A673 (cell line): ENCODE results near the gene PCNT. TPM values are rescaled to one million over a fixed set of nuclear protein-coding genes. Genes with fewer than 3 reads are reported as not detected.

Source experiments
- BruUV-seq: library from RNA; stranded (reverse); fragments of 400-500 nt; replicated peaks from 2 replicates; lab custom pipeline; 2021; lab: Mats Ljungman, UMichigan
- CTCF ChIA-PET: fragments of 300-600 bp; sonication (Branson Sonifier 250); formaldehyde crosslinking; loops from one replicate; lab custom pipeline; 2022; ENCODE audit warnings: antibody characterized with exemption; lab: Charles Lee
- POLR2A ChIA-PET: fragments of 300-600 bp; sonication (Branson Sonifier 250); formaldehyde crosslinking; loops from one replicate; lab custom pipeline; 2022; ENCODE audit warnings: antibody characterized with exemption; ENCODE audit not compliant: low non-redundant PET; lab: Charles Lee
- DNase-seq: peaks from one replicate; pipeline ENCODE4 v3.0.0-alpha.2; 2015; ENCODE audit warnings: low spot score
- H3K27ac ChIP-seq: fragments of 200-600 bp; sonication (generic); 2 replicates; pipeline ENCODE4 v1.5.1; 2016; ENCODE audit warnings: mixed run types, low read depth, mild to moderate bottlenecking, mixed read lengths, antibody characterized with exemption, low read length; ENCODE audit not compliant: poor library complexity, severe bottlenecking
- H3K27me3 ChIP-seq: fragments of 200-600 bp; sonication (generic); replicated peaks from 2 replicates; pipeline ENCODE4 v1.6.1; 2017; ENCODE audit warnings: mixed run types, low read depth, mild to moderate bottlenecking, mixed read lengths, antibody characterized with exemption, low read length; ENCODE audit not compliant: insufficient read depth, poor library complexity
- H3K36me3 ChIP-seq: fragments of 200-600 bp; sonication (generic); 2 replicates; pipeline ENCODE4 v1.6.1; 2016; ENCODE audit warnings: mixed run types, mild to moderate bottlenecking, mixed read lengths, antibody characterized with exemption, low read length; ENCODE audit not compliant: insufficient read depth, poor library complexity, severe bottlenecking
- H3K4me1 ChIP-seq: fragments of 200-600 bp; sonication (generic); 2 replicates; pipeline ENCODE4 v1.6.1; 2017; ENCODE audit warnings: mixed run types, mild to moderate bottlenecking, mixed read lengths, antibody characterized with exemption, low read length; ENCODE audit not compliant: insufficient read depth, poor library complexity, severe bottlenecking
- H3K4me3 ChIP-seq: fragments of 200-600 bp; sonication (generic); 2 replicates; pipeline ENCODE4 v1.5.1; 2016; ENCODE audit warnings: low read depth, mixed run types, mild to moderate bottlenecking, mixed read lengths, low read length; ENCODE audit not compliant: poor library complexity, severe bottlenecking
- H3K9me3 ChIP-seq: fragments of 200-600 bp; sonication (generic); 2 replicates; pipeline ENCODE4 v1.6.1; 2016; ENCODE audit warnings: mixed run types, low read depth, mild to moderate bottlenecking, mixed read lengths, antibody characterized with exemption, low read length; ENCODE audit not compliant: poor library complexity, severe bottlenecking
- EZH2 ChIP-seq: fragments of 200-600 bp; sonication (generic); IDR thresholded peaks from 2 replicates; pipeline ENCODE4 v1.6.1; 2017; ENCODE audit warnings: borderline replicate concordance, low read depth, mild to moderate bottlenecking, mixed read lengths, antibody characterized with exemption, low read length; ENCODE audit not compliant: poor library complexity, severe bottlenecking
- intact Hi-C: fragments of 100-400 bp; cut with micrococcal nuclease; formaldehyde crosslinking; loops from one replicate; pipeline ENCODE4 v1.10.0; 2022; ENCODE audit not compliant: unreplicated experiment
- total RNA-seq: library from RNA; stranded (reverse); gene quantifications from 2 replicates; pipeline ENCODE4 v1.2.3, GENCODE V29; 2021
- TF ChIP-seq, protein P1 (sequence below): fragments of 300-800, 200-600 bp; sonication (generic); conservative IDR thresholded peaks from 2 replicates; pipeline ENCODE4 v1.5.1; 2017; ENCODE audit warnings: low read depth, mild to moderate bottlenecking, antibody characterized with exemption, low read length, moderate library complexity, mixed read lengths

PCNT gene
- total RNA-seq, 1 experiment from 2014 or later, result 66.4 TPM

DNA sequence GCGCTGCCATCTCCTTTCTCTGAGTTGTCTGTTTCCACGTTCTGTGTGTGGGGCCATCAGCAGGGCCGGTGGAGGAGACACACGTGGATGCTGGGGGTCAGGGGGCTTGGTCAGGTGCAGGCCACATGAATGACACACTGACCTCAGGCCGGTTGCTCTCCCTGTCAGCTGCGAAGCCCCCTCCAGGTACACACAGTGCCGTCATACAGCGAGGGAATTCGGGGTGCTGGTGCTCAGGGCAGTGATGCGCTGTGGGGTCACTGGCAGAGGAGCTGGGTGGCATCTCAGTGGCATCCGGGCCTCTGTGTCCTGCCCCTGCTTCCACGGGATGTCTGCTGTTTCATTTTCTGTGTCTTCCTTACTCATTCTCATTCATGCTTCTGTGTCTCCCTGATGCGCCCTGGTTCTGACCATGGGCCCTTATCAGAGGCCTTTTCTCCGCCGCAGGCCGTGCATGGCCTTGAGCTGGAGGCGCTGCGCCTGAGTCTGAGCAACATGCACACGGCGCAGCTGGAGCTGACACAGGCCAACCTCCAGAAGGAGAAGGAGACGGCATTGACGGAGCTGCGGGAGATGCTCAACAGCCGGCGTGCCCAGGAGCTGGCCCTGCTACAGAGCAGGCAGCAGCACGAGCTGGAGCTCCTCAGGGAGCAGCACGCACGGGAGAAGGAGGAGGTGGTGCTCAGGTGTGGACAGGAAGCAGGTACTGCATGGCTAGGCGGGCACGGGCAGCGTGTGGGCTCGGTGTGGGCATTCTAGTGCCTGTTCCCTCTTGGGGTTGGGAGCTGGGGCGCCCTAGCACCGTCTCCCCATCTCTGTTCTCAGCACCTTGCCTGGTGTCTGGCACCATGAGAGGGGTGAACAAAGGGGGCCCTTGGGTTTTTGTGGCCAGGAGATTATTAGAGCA lies 22.6 kb downstream of the PCNT start:
- no TSS peak for BruUV-seq
- Histone ChIP-seq H3K36me3 (peaks cover 47% of the 10 kb centered on the region), H3K4me3 (no peak overlapping the region), H3K9me3 (no peaks in the 10 kb centered on the region), H3K27ac (no peak overlapping the region), H3K4me1 (no peaks in the 10 kb centered on the region), H3K27me3 (no peaks in the 10 kb centered on the region)
- intact Hi-C loops, result no loop called here
- TF ChIP-seq EZH2, result no peak
- TF ChIP-seq, protein P1, sequence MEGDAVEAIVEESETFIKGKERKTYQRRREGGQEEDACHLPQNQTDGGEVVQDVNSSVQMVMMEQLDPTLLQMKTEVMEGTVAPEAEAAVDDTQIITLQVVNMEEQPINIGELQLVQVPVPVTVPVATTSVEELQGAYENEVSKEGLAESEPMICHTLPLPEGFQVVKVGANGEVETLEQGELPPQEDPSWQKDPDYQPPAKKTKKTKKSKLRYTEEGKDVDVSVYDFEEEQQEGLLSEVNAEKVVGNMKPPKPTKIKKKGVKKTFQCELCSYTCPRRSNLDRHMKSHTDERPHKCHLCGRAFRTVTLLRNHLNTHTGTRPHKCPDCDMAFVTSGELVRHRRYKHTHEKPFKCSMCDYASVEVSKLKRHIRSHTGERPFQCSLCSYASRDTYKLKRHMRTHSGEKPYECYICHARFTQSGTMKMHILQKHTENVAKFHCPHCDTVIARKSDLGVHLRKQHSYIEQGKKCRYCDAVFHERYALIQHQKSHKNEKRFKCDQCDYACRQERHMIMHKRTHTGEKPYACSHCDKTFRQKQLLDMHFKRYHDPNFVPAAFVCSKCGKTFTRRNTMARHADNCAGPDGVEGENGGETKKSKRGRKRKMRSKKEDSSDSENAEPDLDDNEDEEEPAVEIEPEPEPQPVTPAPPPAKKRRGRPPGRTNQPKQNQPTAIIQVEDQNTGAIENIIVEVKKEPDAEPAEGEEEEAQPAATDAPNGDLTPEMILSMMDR, result no peak
- ChIA-PET POLR2A (no interaction called here), CTCF (no interaction called here)
- no peak for DNase-seq

DNA sequence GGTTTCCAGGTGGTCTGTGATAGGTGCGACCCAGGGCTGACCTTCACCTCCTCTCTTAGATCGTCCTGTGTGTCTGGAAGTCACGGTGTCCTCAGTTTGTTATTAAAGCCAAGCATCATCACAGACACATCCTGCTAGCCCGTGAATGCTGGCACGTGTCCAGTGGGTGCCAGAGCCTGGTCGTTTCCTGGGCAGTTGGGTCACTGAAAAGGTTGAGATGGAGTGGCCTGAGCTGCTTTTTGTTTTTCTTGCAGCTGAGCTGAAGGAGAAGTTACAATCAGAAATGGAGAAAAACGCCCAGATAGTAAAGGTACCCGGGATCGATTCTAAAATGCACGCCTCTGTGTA lies 23.2 kb downstream of the PCNT start:
- Histone ChIP-seq H3K9me3 (no peaks in the 10 kb centered on the region), H3K4me3 (no peak overlapping the region), H3K4me1 (no peaks in the 10 kb centered on the region), H3K27me3 (no peaks in the 10 kb centered on the region), H3K36me3 (peaks cover 53% of the 10 kb centered on the region), H3K27ac (no peak overlapping the region)
- BruUV-seq, result no TSS peak
- DNase-seq, result no peak
- intact Hi-C loops, result no loop called here
- CTCF ChIA-PET, result no interaction called here
- TF ChIP-seq EZH2, result no peak
- TF ChIP-seq, protein P1, result no peak
- POLR2A ChIA-PET, result no interaction called here

DNA sequence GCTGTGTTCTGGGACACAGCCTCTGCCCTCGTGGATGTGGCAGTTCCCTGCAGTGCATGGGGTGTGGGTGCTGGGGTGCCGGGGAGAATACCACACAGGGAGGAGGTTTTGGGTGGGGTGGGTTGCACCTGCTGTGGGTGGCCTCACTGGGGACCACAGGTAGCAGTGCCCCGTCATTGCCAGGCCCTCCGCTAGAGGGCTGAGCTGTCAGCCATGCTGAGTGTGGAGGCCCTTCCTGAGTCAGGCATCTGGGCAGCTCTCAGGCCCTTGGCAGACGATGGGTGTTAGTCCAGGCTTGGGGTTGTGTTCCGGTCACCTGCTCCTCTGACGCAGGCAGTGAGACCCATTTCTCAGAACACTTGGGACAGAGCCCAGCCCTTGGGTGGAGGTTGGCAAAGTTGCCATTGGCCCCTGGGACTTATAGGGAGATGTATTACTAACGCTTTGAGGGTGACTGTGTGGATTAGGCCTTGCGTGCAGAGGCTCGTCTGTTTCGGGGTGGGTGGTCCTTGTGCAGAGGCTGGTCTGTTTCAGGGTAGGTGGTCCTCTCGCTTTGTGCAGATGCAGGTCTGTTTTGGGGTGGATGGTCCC lies 23.9 kb downstream of the PCNT start:
- H3K9me3 ChIP-seq, result no peaks in the 10 kb centered on the region
- CTCF ChIA-PET, result no interaction called here
- no peak overlapping the region for H3K4me3 ChIP-seq
- no peak for TF ChIP-seq EZH2
- TF ChIP-seq, protein P1, result no peak
- no peaks in the 10 kb centered on the region for H3K4me1 ChIP-seq
- no peaks in the 10 kb centered on the region for H3K27me3 ChIP-seq
- no peak for DNase-seq
- POLR2A ChIA-PET, result no interaction called here
- BruUV-seq, result no TSS peak
- no peak overlapping the region for H3K27ac ChIP-seq
- peaks cover 59% of the 10 kb centered on the region for H3K36me3 ChIP-seq
- intact Hi-C loops, result no loop called here
